Frontal cortex (tissue), 4 donors: ENCODE data around the gene CDKN1A. TPM values are rescaled to one million over a fixed set of nuclear protein-coding genes. Genes with fewer than 3 reads are reported as not detected.
"Not testable (repeated sequence)": the region's sequence is repeated elsewhere in the genome, so short reads cannot be mapped to it uniquely, and the experiment has no call there.

Experiments
- DNase-seq, 2 donors: peaks; one replicate each; pipeline ENCODE4 v3.0.0; 2012; ENCODE audit warnings: low spot score in 2 of 2
- FAIRE-seq: peaks from 2 replicates; lab custom pipeline; 2012; peaks lifted over from hg19 to GRCh38; lab: Jason Lieb, UNC
- total RNA-seq: library from RNA; depleted of rRNA; stranded (reverse); fragments of >200 nt; gene quantifications from one replicate; pipeline ENCODE4 v1.2.3, GENCODE V29; 2014
- donor health status: control.
- donor health status: control.
- donor health status: control.

CDKN1A gene
- total RNA-seq, 1 donor from 2014 or later, result 2.0 TPM

- DNase-seq (no peak), FAIRE-seq (no peak)
These were observed 38.1 kb downstream of the CDKN1A start for GRCh38 chr6:36716476-36717093.

- FAIRE-seq (no peak), DNase-seq (no peak)
These were observed 38.8 kb downstream of the CDKN1A start for GRCh38 chr6:36717231-36717825.

GRCh38 chr6:36717871-36718540, 39.5 kb downstream of the CDKN1A start:
- FAIRE-seq (no peak), DNase-seq (no peak)

- no peak for FAIRE-seq
- DNase-seq, result no peak
These were observed 40.0 kb downstream of the CDKN1A start for GRCh38 chr6:36718560-36718959.

- DNase-seq (no peak), FAIRE-seq (no peak)
These were observed 40.6 kb downstream of the CDKN1A start for GRCh38 chr6:36719126-36719525.

- FAIRE-seq (no peak), DNase-seq (no peak)
These were observed 42.0 kb downstream of the CDKN1A start for GRCh38 chr6:36720251-36721141.

- FAIRE-seq, result no peak
- no peak for DNase-seq
These were observed 43.0 kb downstream of the CDKN1A start for GRCh38 chr6:36721369-36722140.

- no peak for DNase-seq
- no peak for FAIRE-seq
These were observed 43.9 kb downstream of the CDKN1A start for GRCh38 chr6:36722365-36722764.

- FAIRE-seq (no peak), DNase-seq (no peak)
These were observed 44.4 kb downstream of the CDKN1A start for GRCh38 chr6:36722879-36723278.

- FAIRE-seq, DNase-seq: not testable (repeated sequence)
These were observed 45.5 kb downstream of the CDKN1A start for GRCh38 chr6:36723992-36724391.

- FAIRE-seq (no peak), DNase-seq (peak; percentile 54 to 67)
These were observed 46.2 kb downstream of the CDKN1A start for GRCh38 chr6:36724514-36725390.

GRCh38 chr6:36725581-36725980, 47.1 kb downstream of the CDKN1A start:
- DNase-seq (no peak), FAIRE-seq (no peak)

- no peak for FAIRE-seq
These were observed 49.0 kb downstream of the CDKN1A start for GRCh38 chr6:36727505-36728021.

GRCh38 chr6:36728289-36729160, 50.0 kb downstream of the CDKN1A start:
- DNase-seq, result no peak
- FAIRE-seq, result no peak

More at GRCh38 chr6:36727505-36728021, 49.0 kb downstream of the CDKN1A start:
- no peak for DNase-seq

- FAIRE-seq (no peak), DNase-seq (no peak)
These were observed 50.6 kb downstream of the CDKN1A start for GRCh38 chr6:36729161-36729524.

GRCh38 chr6:36730424-36731380, 52.2 kb downstream of the CDKN1A start:
- DNase-seq, result no peak
- no peak for FAIRE-seq
